DOHH2 (cell line): ENCODE data around the gene TIMM21.

Experiments
- CTCF ChIP-seq: fragments of 200-600 bp; sonication (generic); IDR thresholded peaks from one replicate; pipeline ENCODE4 v1.5.1; 2014; ENCODE audit warnings: antibody characterized with exemption, mild to moderate bottlenecking, low read depth, low read length; ENCODE audit not compliant: poor library complexity, severe bottlenecking
- EZH2phosphoT487 ChIP-seq: fragments of 200-600 bp; sonication (generic); IDR thresholded peaks from 2 replicates; pipeline ENCODE4 v1.6.1; 2017; ENCODE audit warnings: borderline replicate concordance, mild to moderate bottlenecking, antibody characterized with exemption, low read length, moderate library complexity, mixed read lengths

- no peak for TF ChIP-seq CTCF
- TF ChIP-seq EZH2phosphoT487: no peak
Measured at GRCh38 chr18:74149878-74150277, 1.6 kb downstream of the TIMM21 start.
